OCI-LY3 (cell line): ENCODE results near the gene ORAI3.

Experiments
- H2AFZ ChIP-seq: fragments of 200-600, 300-600 bp; shearing (Covaris generic); 2 replicates; pipeline ENCODE4 v1.6.0; 2014; ENCODE audit warnings: antibody characterized with exemption, low read depth, low read length
- H3K27ac ChIP-seq: fragments of 200-600, 300-600 bp; sonication (generic); 2 replicates; pipeline ENCODE4 v1.5.1; 2014; ENCODE audit warnings: mild to moderate bottlenecking, low read length, moderate library complexity, mixed read lengths
- H3K27me3 ChIP-seq: fragments of 200-600, 300-600 bp; sonication (generic); 2 replicates; pipeline ENCODE4 v1.6.1; 2014; ENCODE audit warnings: low read depth, low read length, mixed read lengths
- H3K36me3 ChIP-seq: fragments of 200-600, 300-600 bp; sonication (generic); replicated peaks from 2 replicates; pipeline ENCODE3; 2014; ENCODE audit warnings: low read depth, low read length, mixed read lengths
- H3K4me1 ChIP-seq: fragments of 300-600, 200-600 bp; sonication (generic); 2 replicates; pipeline ENCODE4 v1.6.1; 2014; ENCODE audit warnings: low read length, mixed read lengths
- H3K4me2 ChIP-seq: fragments of 200-600, 300-600 bp; sonication (generic); 2 replicates; pipeline ENCODE4 v1.6.1; 2014; ENCODE audit warnings: low read length, mixed read lengths
- H3K4me3 ChIP-seq: fragments of 300-600, 200-600 bp; sonication (generic); 2 replicates; pipeline ENCODE4 v1.5.1; 2014; ENCODE audit warnings: antibody characterized with exemption, mild to moderate bottlenecking, low read length, moderate library complexity
- H3K79me2 ChIP-seq: fragments of 300-600, 200-600 bp; shearing (Covaris generic); 2 replicates; pipeline ENCODE4 v1.6.1; 2014; ENCODE audit warnings: mild to moderate bottlenecking, low read length, mixed read lengths
- H3K9ac ChIP-seq: fragments of 300-600, 200-600 bp; shearing (Covaris generic); 2 replicates; pipeline ENCODE4 v1.6.0; 2014; ENCODE audit warnings: mild to moderate bottlenecking, low read length, moderate library complexity
- H3K9me3 ChIP-seq: fragments of 200-600, 300-600 bp; shearing (Covaris generic); 2 replicates; pipeline ENCODE4 v1.6.1; 2014; ENCODE audit warnings: low read length, mixed read lengths; ENCODE audit not compliant: insufficient read depth
- H4K20me1 ChIP-seq: fragments of 200-600, 300-600 bp; sonication (generic); 2 replicates; pipeline ENCODE4 v1.6.1; 2016; ENCODE audit warnings: low read length, mixed read lengths; ENCODE audit not compliant: insufficient read depth
- CTCF ChIP-seq: fragments of 200-600, 300-600 bp; sonication (generic); IDR thresholded peaks from 2 replicates; pipeline ENCODE4 v1.5.1; 2014; ENCODE audit warnings: antibody characterized with exemption, low read length, low read depth
- EZH2phosphoT487 ChIP-seq: fragments of 200-600 bp; shearing (Covaris generic); IDR thresholded peaks from 2 replicates; pipeline ENCODE4 v1.6.1; 2018; ENCODE audit warnings: antibody characterized with exemption, mixed run types, low read depth

The ORAI3 gene

GRCh38 chr16:30941600-30942425, 7.1 kb upstream of the ORAI3 start:
- no peak overlapping the region for H3K9ac ChIP-seq
- H3K36me3 ChIP-seq: peaks cover 14% of the 10 kb centered on the region
- H3K4me3 ChIP-seq: peak overlapping the region; percentile 56
- H3K9me3 ChIP-seq: no peaks in the 10 kb centered on the region
- H3K4me2 ChIP-seq: peak overlapping the region; percentile 63
- peaks cover 9% of the 10 kb centered on the region for H3K4me1 ChIP-seq
- no peaks in the 10 kb centered on the region for H3K79me2 ChIP-seq
- H3K27me3 ChIP-seq: no peaks in the 10 kb centered on the region
- H2AFZ ChIP-seq: peak overlapping the region; percentile 66; the same call in 1 of the 2 replicates
- peak; percentile 83 for TF ChIP-seq CTCF
- no peak for TF ChIP-seq EZH2phosphoT487
- H3K27ac ChIP-seq: no peak overlapping the region
- H4K20me1 ChIP-seq: no peaks in the 10 kb centered on the region

- peak overlapping the region; percentile 56 for H3K4me3 ChIP-seq
- TF ChIP-seq CTCF (no peak), EZH2phosphoT487 (no peak)
- no peak overlapping the region for H3K9ac ChIP-seq
- H3K9me3 ChIP-seq: no peaks in the 10 kb centered on the region
- no peaks in the 10 kb centered on the region for H3K79me2 ChIP-seq
- H4K20me1 ChIP-seq: no peaks in the 10 kb centered on the region
- no peak overlapping the region for H3K27ac ChIP-seq
- H2AFZ ChIP-seq: peak overlapping the region; percentile 66; the same call in 1 of the 2 replicates
- H3K4me1 ChIP-seq: peaks cover 9% of the 10 kb centered on the region
- H3K4me2 ChIP-seq: peak overlapping the region; percentile 63
- H3K36me3 ChIP-seq: peaks cover 14% of the 10 kb centered on the region
- H3K27me3 ChIP-seq: no peaks in the 10 kb centered on the region
These were observed 6.5 kb upstream of the ORAI3 start for GRCh38 chr16:30942426-30942806.

- no peaks in the 10 kb centered on the region for H3K27me3 ChIP-seq
- H3K9me3 ChIP-seq: no peaks in the 10 kb centered on the region
- no peak overlapping the region for H3K4me2 ChIP-seq
- H3K27ac ChIP-seq: no peak overlapping the region
- peaks cover 9% of the 10 kb centered on the region for H3K4me1 ChIP-seq
- H3K9ac ChIP-seq: no peak overlapping the region
- H3K4me3 ChIP-seq: no peak overlapping the region
- peaks cover 4% of the 10 kb centered on the region for H3K79me2 ChIP-seq
- H3K36me3 ChIP-seq: peaks cover 14% of the 10 kb centered on the region
- H2AFZ ChIP-seq: no peak overlapping the region
- H4K20me1 ChIP-seq: no peaks in the 10 kb centered on the region
- TF ChIP-seq CTCF: no peak
- TF ChIP-seq EZH2phosphoT487: no peak
These were observed 4.5 kb upstream of the ORAI3 start for GRCh38 chr16:30944352-30944751.

GRCh38 chr16:30946671-30947540, 2.0 kb upstream of the ORAI3 start:
- Histone ChIP-seq H3K27ac (no peak overlapping the region), H4K20me1 (peaks cover 8% of the 10 kb centered on the region; the same call in 1 of the 2 replicates), H2AFZ (no peak overlapping the region), H3K4me3 (no peak overlapping the region), H3K9me3 (no peaks in the 10 kb centered on the region), H3K27me3 (no peaks in the 10 kb centered on the region), H3K4me2 (no peak overlapping the region), H3K4me1 (peaks cover 13% of the 10 kb centered on the region), H3K9ac (no peak overlapping the region), H3K36me3 (peaks cover 19% of the 10 kb centered on the region), H3K79me2 (peaks cover 23% of the 10 kb centered on the region)
- TF ChIP-seq EZH2phosphoT487 (no peak), CTCF (no peak)
